GM18907 (cell line): ENCODE data around the gene C1orf226.

Experiments
- ATAC-seq: cut with Tn5 transposase; IDR thresholded peaks from one replicate; pipeline ENCODE4 v1.9.1; 2021; ENCODE audit warnings: mild to moderate bottlenecking, moderate library complexity; ENCODE audit not compliant: unreplicated experiment

C1orf226 gene

DNA sequence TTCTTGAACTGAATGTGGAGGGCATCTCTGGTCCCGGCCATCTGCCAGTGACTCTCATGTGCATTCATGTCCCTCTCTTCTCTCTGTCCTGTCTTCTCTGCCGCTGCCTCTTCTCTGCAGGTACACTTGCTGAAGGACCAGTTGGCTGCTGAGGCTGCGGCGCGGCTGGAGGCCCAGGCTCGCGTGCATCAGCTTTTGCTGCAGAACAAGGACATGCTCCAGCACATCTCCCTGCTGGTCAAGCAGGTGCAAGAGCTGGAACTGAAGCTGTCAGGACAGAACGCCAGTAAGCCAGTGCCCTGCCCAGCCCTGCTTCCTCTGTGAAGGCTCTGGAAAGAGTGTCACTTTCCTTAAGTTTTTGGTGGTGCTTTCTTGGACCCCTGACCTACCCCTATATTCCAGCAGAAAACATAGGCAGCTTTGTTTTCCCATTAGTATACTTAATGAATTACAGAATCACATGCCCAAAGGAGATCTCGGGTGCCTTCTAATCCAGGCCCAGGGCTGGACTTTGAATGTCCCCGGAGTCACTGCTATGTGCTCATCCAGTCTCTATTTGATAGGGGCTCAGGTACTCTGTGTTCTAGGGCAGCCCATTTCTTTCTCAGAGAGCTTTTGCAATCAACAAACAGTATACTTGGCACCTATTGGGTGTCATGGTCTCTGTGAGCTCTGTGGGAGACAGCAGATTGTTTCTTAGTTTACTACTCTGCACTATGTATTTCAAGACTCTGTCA is 16.1 kb upstream of the C1orf226 start:
- no peak for ATAC-seq

DNA sequence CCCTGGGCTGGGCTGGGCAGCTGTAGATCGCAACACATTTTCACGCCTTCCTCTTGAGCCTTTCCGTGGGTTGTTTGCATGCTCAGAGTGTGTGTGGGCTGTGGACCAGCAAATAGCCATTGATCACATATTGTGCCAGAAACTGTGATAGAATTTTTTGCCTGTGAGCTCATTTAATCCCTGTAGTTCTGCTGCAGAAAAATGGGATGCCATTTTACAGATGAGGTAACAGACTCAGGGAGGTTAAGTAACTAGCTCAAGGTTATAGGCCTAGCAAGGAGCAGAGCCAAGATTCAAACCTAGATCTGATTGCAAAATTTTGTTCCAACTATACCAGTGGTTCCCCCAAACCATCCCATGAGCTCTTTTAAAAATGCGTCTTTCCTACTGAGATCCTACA is 15.4 kb upstream of the C1orf226 start:
- ATAC-seq, result no peak

DNA sequence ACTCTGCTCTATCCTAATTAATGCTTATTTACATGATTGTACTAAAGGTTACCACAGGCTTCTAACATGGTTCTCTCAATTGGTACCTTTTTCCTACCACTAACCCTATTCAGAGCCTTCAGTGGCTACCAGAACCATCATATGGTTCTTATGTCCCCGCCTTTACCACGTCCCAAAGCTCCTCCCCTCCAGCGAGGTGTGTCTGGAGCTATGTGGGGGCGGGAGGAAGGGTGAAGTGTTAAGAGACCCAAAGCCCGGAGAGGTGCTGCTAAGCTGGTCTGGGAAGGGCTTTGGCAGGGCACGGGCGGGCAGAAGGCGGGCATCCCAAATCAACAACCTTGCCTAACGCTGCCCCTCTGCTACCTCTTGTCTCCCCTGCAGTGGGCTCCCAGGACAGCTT is 14.9 kb upstream of the C1orf226 start:
- ATAC-seq, result no peak

DNA sequence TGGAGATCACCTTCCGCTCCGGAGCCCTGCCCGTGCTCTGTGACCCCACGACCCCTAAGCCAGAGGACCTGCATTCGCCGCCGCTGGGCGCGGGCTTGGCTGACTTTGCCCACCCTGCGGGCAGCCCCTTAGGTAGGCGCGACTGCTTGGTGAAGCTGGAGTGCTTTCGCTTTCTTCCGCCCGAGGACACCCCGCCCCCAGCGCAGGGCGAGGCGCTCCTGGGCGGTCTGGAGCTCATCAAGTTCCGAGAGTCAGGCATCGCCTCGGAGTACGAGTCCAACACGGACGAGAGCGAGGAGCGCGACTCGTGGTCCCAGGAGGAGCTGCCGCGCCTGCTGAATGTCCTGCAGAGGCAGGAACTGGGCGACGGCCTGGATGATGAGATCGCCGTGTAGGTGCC is 14.5 kb upstream of the C1orf226 start:
- ATAC-seq, result no peak

DNA sequence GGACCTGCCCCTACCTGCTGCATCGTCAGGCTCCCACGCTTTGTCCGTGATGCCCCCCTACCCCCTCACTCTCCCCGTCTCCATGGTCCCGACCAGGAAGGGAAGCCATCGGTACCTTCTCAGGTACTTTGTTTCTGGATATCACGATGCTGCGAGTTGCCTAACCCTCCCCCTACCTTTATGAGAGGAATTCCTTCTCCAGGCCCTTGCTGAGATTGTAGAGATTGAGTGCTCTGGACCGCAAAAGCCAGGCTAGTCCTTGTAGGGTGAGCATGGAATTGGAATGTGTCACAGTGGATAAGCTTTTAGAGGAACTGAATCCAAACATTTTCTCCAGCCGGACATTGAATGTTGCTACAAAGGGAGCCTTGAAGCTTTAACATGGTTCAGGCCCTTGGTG is 13.8 kb upstream of the C1orf226 start:
- no peak for ATAC-seq

DNA sequence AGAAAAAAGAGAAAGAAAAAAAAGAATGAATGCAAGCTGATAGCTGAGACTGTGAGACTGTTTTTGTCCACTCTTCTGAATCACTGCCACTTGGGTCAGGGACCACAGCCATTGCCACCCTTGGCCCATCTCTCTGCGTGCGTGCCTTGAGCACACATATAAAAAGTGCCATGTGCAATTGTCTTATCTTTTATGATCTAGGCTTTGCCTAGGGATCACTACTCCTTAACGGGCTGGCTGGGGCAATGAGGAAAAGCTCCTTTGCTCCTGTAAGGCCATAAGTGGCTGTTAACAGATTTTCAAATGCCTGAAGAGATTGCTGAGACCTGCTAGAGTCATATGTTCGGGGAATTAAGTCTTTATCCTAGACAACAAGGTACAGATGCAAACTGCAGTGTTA is 13.1 kb upstream of the C1orf226 start:
- ATAC-seq, result no peak

DNA sequence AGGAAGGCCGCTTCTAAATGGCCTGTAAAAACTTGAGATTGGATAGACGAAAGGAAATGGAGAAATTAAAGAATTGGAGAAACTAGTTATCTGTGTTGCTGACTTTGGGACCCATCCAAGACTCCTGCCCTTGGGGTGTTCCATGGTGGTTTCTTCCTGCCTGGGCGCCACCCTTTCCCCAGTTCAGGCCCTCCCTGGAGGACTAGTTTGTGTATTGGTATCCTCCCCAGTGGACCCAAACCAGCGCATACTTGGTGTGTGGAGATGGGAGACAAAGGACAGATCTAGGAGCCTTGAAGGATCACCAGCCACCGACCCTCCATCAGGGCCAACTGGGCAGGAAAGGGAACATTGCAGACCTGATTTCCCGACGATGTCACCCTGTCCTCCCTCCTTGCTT is 12.0 kb upstream of the C1orf226 start:
- no peak for ATAC-seq

DNA sequence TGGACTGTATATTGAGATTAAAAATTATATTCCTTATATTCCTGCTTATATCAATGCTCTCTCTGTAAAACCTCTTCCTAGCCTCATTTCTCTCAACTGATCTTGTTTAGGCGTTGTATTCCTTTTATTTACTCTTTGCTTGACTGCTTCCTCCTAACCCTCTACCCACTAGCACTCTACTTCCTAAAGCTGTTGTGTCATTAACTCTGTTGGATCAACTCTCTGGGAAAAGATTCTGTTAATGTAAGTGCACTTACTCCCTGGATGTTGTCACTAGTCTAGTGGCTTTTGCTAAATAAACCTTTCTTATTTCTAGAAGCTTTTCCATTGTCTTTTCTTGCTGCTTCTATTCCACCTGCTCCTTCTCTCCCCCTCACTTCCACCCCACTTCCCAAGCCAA is 11.4 kb upstream of the C1orf226 start:
- no peak for ATAC-seq

DNA sequence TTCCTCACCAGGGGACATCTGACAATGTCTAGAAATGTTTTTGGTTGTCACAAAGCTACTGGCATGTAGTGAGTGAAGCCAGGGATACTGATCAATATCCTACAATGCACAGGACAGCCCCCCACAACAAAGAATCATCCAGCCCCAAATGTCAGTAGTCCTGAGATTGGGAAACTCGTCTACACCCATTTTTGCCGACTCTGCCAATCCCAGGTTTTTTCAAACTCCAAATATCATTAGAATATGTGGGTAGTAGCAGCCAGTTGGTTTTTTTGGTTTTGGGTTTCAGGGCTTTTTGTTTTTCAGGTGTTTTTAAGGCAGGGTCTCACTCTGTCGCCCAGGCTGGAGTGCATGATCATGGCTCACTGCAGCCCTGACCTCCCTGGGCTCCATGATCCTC is 10.8 kb upstream of the C1orf226 start:
- no peak for ATAC-seq

DNA sequence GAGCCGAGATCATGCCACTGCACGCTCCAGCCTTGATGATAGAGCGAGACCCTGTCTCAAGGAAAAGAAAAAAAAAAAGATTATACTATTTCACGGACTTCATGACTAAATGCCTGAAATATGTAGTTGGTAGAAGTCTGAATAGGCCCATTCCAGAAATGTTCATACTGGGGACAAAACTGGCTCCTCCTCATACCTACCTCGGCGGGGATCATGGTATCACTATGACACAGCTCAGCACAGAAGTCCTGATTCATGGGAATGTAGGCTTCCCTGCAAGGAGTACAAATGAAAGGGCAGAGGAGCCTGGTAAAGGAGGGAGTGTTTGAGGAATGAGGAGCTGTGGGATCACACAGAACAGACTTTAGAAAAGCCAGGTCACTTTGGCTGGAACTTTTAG is 9.9 kb upstream of the C1orf226 start:
- ATAC-seq, result no peak

DNA sequence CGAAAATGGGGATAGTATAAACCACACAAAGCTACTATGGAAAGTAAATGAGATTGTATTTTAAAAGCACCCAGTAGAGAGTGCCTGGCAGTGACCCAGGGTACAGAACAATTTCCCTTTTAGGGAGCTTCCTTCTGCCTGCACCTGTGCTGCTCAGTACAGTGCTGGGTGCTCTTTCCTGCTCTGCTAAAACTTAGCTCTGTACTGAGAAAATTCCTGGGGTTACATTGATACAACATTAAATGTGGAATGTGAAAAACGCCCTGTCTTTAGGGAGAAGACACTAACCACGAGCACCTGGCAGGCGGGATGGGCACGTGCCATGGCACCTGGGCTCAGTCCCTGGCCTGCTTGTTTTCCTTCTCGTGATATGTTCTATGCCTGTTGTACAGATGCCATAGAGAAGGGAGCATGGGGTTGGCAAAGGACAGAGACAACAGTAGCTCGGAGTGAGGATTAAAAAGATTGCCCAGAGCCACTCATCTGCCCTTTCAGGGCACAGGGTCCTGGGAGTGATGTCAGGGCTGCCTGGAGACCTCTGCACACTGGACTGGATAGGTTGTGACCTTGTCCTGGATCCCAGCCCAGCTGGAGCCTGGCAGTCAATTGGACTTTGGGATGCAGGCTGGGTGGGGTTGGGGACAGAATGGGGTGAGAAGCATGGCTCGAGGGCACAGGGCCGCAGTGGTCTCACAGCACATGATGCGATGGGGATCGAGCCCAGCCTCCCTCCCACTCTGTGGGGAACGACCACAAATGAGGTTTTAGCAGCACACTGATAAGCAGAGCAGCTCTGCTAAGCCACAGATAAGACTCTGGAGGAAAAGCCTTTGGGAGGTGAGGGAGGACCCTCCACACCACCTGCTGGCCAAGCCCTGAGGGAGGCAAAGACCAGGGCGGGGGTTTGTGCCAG is 9.1 kb upstream of the C1orf226 start:
- ATAC-seq, result no peak

DNA sequence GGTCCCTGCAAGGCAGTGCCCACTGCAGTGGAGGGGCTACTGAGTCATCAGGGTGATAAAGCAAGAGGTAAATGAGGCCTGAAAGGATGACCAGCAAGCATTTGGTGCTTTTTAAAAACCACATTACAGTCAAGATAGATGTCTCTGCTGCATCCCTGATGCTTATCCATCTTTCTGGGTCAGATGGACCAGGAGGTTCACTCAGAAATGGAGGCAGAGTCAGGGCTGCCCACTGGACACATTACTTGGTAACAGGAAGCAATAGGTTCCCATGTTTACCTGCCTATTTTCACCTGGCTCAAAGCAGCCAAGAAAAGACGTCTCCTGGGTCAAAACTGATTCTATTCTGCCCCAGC is 8.5 kb upstream of the C1orf226 start:
- no peak for ATAC-seq

DNA sequence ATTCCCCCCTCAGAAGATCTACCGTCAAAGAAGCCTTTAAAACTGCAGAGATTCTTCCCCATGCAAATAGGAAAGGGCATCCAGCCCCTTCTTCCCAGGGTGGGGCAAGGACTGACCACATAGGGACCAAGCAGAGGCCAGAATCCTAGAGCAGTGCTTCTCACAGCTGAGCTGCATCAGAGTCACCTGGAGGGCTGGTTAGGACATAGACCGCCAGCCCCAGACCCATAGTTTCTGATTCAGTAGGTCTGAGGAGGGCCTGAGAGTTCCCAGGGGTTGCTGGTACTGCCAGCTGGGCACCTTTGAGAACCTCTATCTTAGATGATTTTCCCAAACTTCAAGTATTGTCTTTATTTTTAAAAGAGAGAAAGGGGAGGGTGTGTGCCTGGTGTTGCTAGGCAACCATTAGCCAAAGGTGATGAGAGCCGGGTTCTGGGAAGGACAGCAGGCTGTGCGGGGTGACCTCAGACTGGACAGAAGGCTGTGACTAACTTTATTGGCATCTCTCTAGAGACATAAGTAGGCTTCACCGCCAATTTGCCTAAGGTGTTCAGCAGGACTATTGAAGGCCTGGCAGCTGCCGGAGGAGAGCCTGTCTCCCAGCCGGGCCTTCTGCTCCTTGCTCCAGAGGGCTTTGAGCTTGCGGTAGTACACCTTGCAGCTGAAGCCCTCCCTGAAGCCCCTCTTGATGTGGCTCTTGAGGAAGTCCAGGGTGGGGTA is 7.8 kb upstream of the C1orf226 start:
- ATAC-seq, result no peak

DNA sequence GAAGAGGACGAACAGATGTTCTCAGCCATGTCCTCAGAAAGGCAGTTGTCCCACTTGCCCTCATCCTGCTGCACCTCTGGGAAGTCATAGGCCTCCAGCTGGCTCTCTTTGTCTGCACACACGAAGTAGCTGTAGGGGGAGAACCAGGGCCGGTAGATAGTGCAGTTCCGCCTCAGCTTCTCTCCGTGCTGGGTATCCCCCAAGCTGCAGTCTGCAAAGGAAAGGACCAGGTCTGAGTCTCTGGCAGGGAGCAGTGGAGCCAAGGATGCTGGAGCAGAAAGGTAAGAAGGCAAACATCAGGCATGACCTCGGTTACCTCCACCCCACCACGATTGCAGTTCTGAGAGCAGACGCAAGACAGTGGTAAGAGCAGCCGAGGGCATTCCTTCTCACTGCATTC is 7.1 kb upstream of the C1orf226 start:
- no peak for ATAC-seq

DNA sequence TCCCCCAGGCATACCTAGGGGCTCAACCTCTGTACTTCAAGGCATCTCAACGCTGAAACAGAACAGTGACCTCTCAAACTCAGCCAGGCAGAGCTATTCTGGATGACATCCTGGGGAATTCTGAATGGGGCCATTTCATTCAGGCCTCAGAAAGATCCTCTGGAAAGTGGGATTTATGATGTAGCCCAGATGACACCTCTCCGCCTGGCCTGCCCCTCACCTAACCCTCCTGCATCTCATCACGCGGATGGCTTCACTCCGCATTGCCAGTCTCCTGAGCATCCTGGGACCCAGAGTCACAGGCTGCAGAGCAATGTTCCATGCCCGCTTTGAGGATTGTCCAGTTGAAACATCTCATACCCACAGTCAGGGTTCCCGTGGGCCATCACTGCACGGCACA is 6.1 kb upstream of the C1orf226 start:
- no peak for ATAC-seq

DNA sequence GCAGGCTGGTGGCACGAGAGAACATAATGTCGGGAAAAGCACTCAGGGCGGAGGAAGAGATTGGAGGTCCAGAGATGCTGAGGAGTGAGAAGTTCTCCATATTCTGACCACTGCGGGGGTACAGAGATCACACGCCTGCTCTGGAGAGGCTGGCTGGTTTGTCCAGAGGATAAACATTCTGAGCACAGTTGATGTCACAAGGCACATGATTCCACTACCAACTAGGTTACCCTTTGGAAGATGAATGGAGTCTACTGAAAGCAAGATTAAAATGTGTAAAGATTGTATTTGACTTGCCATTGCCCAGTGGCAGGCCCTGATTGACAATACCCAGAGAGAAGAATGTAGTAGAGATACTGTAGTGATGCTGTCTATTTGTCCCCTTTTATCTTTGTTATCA is 4.8 kb upstream of the C1orf226 start, which contains the start of gene SPATA46:
Gene SPATA46, minus strand, starts transcription at position 164 of the 400 bp plus-strand sequence. Its CDS starts 64 bp downstream, at position 100.
- ATAC-seq, result no peak

DNA sequence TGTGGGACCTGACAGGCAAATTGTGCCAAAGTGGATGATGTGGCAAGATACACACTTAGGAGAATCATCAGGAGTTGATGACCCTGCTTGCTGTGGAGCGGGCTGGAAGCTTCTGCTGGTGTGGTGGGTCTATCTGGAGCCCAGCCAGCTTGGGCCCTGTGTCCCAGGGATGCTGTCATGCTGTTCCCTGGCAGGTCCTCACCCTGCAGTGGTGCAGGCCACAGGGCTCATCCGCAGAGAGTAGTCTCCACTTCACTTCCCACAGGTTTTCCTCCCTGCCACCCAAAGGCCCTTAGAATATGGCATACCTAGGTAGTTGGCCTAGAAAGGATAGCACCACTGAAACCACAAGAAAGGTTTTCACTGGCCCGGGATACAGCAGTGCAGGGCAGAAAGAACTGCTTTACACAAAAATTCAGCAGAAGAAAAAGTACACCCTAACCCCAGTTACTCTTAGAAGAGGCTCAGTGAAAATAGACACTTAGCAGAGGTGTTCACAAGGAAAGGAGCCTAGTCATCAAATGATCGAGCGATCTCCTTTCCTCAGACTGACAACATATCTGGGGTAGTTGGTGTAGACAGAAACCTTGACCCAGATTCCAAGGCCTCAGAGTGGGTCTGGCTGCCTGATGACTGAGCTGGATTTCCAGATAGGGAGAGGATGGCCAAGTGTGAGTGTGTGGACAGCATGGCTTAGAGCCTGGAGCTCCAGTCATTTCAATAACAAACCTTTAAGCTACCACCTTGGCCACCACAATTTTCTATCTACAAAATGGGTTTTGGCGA is 1.3 kb upstream of the C1orf226 start:
- no peak for ATAC-seq

DNA sequence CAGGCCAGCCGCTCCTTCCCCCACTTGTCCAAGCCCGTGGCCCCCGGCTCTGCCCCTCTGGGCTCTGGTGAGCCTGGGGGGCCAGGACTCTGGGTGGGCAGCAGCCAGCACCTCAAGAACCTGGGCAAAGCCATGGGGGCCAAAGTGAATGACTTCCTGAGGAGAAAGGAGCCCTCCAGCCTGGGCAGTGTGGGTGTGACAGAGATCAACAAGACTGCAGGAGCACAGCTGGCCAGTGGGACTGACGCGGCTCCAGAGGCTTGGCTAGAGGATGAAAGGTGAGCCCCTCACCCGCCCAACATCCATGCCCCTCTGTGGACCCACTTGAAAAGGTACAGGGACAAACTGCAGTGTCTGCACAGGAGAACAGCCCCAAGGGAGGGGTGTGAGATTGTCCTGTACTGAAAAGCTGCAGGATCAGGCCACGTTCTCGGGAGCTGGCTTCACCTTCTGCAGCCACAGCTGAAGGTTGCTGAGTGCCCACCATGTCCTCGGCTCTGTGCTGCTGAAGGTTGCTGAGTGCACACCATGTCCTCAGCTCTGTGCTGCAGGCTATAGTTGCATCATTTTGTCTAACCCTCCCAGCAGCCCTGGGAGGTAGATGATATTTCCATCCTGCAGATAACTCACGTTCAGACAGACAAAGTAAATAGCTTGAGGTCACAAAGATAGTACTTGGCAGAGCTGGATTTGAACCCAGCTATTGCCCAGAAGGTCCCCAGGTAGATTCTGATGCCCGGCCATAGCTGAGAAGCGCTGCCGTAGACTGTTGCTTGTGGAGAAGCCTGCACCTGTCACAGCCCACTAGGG is 618 bp downstream of the C1orf226 start:
- no peak for ATAC-seq

DNA sequence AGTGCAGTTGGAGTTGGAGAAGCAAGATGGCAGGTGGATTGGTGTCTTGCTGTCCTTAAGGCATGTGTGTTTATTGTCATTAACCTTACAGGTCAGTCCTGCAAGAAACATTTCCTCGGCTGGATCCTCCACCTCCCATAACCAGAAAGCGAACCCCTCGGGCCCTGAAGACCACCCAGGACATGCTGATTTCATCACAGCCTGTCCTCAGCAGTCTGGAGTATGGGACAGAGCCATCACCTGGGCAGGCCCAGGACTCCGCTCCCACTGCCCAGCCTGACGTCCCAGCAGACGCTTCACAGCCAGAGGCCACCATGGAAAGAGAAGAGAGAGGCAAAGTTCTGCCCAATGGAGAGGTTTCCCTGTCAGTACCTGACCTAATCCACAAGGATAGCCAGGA is 1.6 kb downstream of the C1orf226 start:
- ATAC-seq, result no peak

DNA sequence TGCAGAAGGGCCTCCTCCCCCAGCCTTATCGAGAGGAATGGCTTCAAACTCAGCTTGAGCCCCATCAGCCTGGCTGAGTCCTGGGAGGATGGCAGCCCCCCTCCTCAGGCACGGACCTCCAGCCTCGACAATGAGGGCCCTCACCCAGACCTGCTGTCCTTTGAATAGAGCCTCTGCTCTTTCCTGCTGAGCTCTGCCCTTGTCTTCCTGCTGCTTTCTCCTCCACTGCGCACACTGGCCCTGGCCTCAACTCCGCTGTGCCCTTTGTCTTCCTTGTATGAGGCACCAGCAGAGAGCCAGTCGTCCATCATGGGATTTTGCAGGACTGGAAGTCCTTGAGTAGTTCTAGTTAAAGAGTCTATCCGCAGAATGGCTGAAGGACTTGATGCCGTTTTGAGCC is 2.0 kb downstream of the C1orf226 start:
- ATAC-seq, result no peak
